Fibroblast of skin of right quadriceps (primary cell): ENCODE results near the gene ZNF407.

Experiments
- DNase-seq: peaks from one replicate; pipeline ENCODE4 v3.0.0-alpha.2; 2013

The ZNF407 gene

DNA sequence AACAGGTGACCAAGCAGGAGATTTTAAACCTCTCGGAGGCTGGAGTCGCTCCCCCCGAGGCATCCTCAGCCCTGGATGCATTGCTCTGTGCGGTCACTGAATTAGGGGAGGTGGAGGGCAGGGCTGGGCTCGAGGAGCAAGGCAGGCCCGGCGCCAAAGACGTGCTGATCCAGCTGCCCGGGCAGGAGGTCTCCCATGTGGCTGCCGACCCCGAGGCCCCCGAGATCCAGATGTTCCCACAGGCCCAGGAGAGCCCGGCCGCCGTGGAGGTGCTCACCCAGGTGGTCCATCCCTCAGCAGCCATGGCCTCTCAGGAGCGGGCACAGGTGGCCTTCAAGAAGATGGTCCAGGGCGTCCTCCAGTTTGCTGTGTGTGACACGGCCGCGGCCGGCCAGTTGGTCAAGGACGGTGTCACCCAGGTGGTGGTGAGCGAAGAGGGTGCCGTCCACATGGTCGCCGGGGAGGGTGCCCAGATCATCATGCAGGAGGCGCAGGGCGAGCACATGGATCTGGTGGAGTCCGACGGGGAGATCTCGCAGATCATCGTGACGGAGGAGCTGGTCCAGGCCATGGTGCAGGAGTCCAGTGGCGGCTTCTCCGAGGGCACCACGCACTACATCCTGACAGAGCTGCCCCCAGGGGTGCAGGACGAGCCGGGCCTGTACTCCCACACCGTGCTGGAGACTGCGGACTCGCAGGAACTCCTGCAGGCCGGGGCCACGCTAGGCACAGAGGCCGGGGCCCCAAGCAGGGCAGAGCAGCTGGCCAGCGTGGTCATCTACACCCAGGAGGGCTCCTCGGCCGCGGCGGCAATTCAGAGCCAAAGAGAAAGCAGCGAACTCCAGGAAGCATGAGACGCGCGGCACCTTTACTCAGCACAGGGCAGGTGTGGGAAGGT lies 466.2 kb downstream of the ZNF407 start:
- no peak for DNase-seq

- no peak for DNase-seq
Measured at GRCh38 chr18:75064513-75064905, 466.8 kb downstream of the ZNF407 start.

GRCh38 chr18:75065251-75066000 lies 467.8 kb downstream of the ZNF407 start:
- DNase-seq: peak; percentile 17

- DNase-seq: no peak
Measured at GRCh38 chr18:75066021-75066880, 468.6 kb downstream of the ZNF407 start.

DNA sequence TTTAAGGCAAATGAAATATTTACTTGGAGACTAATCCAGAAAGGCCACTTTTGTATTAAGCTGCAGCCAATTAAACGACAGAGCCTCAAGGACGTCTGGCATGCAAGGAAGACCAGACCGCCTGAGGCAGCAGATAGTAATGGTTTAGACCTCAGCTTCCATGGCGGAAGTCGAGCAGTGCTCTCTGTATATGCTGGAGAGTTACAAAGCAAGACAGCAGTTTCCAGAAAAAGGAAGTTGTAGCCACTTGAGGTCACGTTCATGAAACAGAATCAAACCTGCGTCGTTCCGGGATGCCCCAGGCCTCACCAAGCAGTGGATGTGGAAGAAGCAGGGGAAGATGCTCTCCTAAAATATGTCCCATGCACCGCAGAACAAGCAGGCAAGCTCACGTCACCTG lies 469.3 kb downstream of the ZNF407 start:
- DNase-seq: no peak

DNA sequence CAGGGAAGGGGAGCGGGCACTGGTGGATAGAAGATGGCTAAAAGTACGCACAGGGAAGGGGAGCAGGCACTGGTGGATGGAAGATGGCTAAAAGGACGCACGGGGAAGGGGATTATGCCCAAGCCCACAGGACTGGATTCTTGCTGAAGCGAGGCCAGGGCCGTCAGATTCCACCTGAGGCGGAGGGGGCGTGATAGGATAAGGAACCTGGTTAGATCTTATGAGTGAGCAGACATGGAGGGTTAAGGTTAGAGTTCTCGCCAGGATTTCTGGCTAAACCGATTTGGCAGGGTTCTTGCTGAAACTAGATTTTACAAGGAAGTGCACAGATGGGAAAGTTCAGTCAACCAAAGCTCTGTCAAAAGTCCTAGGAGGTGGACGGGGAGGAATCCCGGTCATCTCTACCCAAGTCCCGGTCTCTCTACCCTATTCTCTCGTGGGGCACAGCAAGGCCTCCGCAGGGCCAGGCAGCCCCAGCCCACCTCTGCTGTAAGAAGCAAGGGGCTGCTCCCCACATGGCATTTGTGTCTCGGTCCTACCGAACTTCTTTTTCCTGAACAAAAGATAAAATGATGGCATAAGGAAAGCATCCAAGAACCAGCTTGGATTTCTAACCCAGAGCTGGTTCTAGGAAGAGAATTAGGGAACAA lies 470.5 kb downstream of the ZNF407 start:
- no peak for DNase-seq

DNA sequence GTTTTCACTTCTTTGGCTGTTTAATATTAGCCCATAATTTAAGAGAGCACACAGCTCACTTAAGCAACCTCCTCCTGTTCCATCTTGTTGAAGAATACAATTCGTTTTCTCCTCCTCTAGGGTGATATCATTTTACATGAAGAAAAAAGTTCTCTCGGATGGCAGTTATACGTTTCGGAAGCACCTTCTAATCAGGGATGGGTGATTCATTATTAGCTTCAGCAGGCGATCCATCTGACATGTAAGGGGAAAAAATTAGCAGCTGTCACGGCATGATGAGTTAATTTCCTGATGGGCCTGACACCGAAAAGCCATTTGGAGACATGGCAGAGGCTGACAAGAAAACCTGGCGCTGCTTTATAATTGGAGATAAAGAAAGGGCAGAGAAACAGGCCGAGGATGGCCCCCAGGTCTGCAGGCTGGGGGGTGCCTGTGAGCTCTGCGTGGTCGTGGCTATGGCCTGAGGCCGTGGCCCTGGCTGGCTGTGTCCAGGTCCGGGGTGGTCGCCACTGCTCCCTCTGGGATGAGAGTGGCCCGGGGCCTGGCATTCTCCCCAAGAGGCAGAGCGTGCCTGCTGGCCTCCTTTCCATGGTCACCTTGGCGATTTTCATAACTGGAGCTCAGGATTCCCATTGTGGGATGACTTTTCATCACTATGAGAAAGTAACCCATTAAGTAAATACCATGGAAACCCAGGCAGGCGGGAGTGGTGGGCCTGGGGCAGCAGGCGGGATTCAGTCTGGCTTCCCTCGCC lies 471.2 kb downstream of the ZNF407 start:
- no peak for DNase-seq

GRCh38 chr18:75070235-75070624 lies 472.6 kb downstream of the ZNF407 start:
- no peak for DNase-seq

- peak; percentile 78 for DNase-seq
Measured at GRCh38 chr18:75070625-75071483, 473.2 kb downstream of the ZNF407 start.

DNA sequence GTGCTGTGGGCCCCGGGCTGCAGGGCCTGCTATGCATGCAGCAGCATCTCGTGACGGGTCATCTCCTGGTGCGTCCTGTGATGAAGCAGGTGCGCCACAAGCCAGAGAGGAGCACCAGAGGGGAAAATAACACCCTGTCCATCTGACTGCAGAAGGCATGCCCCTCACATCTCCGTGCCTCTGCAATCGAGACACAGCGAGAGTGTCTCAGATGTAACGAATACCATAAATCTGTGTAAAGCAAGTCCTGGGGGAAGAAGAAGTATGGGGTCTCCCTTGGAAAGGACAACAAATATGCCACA lies 473.8 kb downstream of the ZNF407 start:
- no peak for DNase-seq

- DNase-seq: no peak
Measured at GRCh38 chr18:75071866-75072671, 474.4 kb downstream of the ZNF407 start.

- DNase-seq: no peak
Measured at GRCh38 chr18:75072672-75073371, 475.2 kb downstream of the ZNF407 start.

- no peak for DNase-seq
Measured at GRCh38 chr18:75073654-75074053, 476.0 kb downstream of the ZNF407 start.

- no peak for DNase-seq
Measured at GRCh38 chr18:75074196-75075015, 476.7 kb downstream of the ZNF407 start.

- DNase-seq: no peak
Measured at GRCh38 chr18:75075016-75075305, 477.3 kb downstream of the ZNF407 start.

GRCh38 chr18:75075429-75075841 lies 477.8 kb downstream of the ZNF407 start:
- no peak for DNase-seq

- no peak for DNase-seq
Measured at GRCh38 chr18:75076286-75076685, 478.6 kb downstream of the ZNF407 start.

- DNase-seq: no peak
Measured at GRCh38 chr18:75081486-75081885, 483.8 kb downstream of the ZNF407 start.

- no peak for DNase-seq
Measured at GRCh38 chr18:75083131-75083530, 485.5 kb downstream of the ZNF407 start.
